ENCODE results near the gene SSBP2.

GRCh38 chr5:81534441-81534840, 216.5 kb downstream of the SSBP2 start:
- no peak for TF ChIP-seq CTCF (IDR thresholded peaks at IDR 0.05 in 2 of 3, conservative IDR thresholded peaks at IDR 0.05 in 1 of 3; ENCODE audit: borderline replicate concordance in 1 of 3, insufficient read depth in 1 of 3, low read depth in 2 of 3, low read length in 2 of 3)
- TF ChIP-seq SIN3A (IDR thresholded peaks at IDR 0.05; ENCODE audit: low read depth), result no peak
- TF ChIP-seq POLR2A (IDR thresholded peaks at IDR 0.05; ENCODE audit: borderline replicate concordance, extremely low read depth, insufficient read depth, insufficient read length), result no peak
- TF ChIP-seq RAD21 (IDR thresholded peaks at IDR 0.05; ENCODE audit: low read depth), result no peak
- TF ChIP-seq SRF (IDR thresholded peaks at IDR 0.05; ENCODE audit: low read depth), result no peak
- no peak for TF ChIP-seq ZNF274 (IDR thresholded peaks at IDR 0.05; ENCODE audit: low read depth, low read length)
- no peak for TF ChIP-seq POLR2AphosphoS5 (IDR thresholded peaks at IDR 0.05; ENCODE audit: low read depth, low read length)
- TF ChIP-seq EZH2phosphoT487 (IDR thresholded peaks at IDR 0.05; ENCODE audit: borderline replicate concordance), result no peak

All from HCT116 (cell line).